Measurements from ENCODE around the gene IL20RA.
A peak's percentile ranks its signal among the peaks of the same experiment; 100 is the strongest.

The IL20RA gene

GRCh38 chr6:136995521-136995920, 49.2 kb downstream of the IL20RA start:
- no peak for TF ChIP-seq CTCF (conservative IDR thresholded peaks at IDR 0.05; ENCODE audit: low read length)
- DNase-seq (ENCODE audit: low read depth), result no peak
- H3K4me3 ChIP-seq (ENCODE audit: low read length), result no peak overlapping the region

- no peak for TF ChIP-seq CTCF (conservative IDR thresholded peaks at IDR 0.05; ENCODE audit: low read length)
- DNase-seq (ENCODE audit: low read depth), result no peak
These were observed 50.0 kb downstream of the IL20RA start for GRCh38 chr6:136994782-136995181.

GRCh38 chr6:136992113-136992512, 52.7 kb downstream of the IL20RA start:
- H3K4me3 ChIP-seq (ENCODE audit: low read length), result no peak overlapping the region
- DNase-seq (ENCODE audit: low read depth), result no peak
- TF ChIP-seq CTCF (conservative IDR thresholded peaks at IDR 0.05; ENCODE audit: low read length), result no peak

More at GRCh38 chr6:136994782-136995181, 50.0 kb downstream of the IL20RA start:
- H3K4me3 ChIP-seq (ENCODE audit: low read length), result no peak overlapping the region

GRCh38 chr6:136991646-136992045, 53.1 kb downstream of the IL20RA start:
- TF ChIP-seq CTCF (conservative IDR thresholded peaks at IDR 0.05; ENCODE audit: low read length), result no peak
- no peak for DNase-seq (ENCODE audit: low read depth)
- no peak overlapping the region for H3K4me3 ChIP-seq (ENCODE audit: low read length)

- TF ChIP-seq CTCF (conservative IDR thresholded peaks at IDR 0.05; ENCODE audit: low read length), result no peak
- no peak overlapping the region for H3K4me3 ChIP-seq (ENCODE audit: low read length)
- DNase-seq (ENCODE audit: low read depth), result no peak
These were observed 54.0 kb downstream of the IL20RA start for GRCh38 chr6:136990754-136991153.

- H3K4me3 ChIP-seq (ENCODE audit: low read length), result peak overlapping the region; percentile 48
- DNase-seq (ENCODE audit: low read depth), result no peak
- TF ChIP-seq CTCF (conservative IDR thresholded peaks at IDR 0.05; ENCODE audit: low read length), result no peak
These were observed 54.6 kb downstream of the IL20RA start for GRCh38 chr6:136990242-136990578.

- DNase-seq (ENCODE audit: low read depth), result no peak
- peak overlapping the region; percentile 48 for H3K4me3 ChIP-seq (ENCODE audit: low read length)
- TF ChIP-seq CTCF (conservative IDR thresholded peaks at IDR 0.05; ENCODE audit: low read length), result no peak
These were observed 55.1 kb downstream of the IL20RA start for GRCh38 chr6:136989571-136990241.

All from AG10803 (cell line).